A549 (cell line): Measurements from ENCODE around the gene ZNF280B.

Source experiments
- CHD2 ChIP-seq: fragments of 150-350 bp; IDR thresholded peaks from 2 replicates; pipeline ENCODE4 v1.6.1; 2014; ENCODE audit warnings: low read length; ENCODE audit not compliant: partially characterized antibody
- CTCF ChIP-seq: fragments of >200 bp; sonication (Bioruptor Twin); formaldehyde crosslinking; IDR thresholded peaks from 3 replicates; pipeline ENCODE4 v1.5.1; 2016
- EP300 ChIP-seq, 2 experiments: fragments of >200 bp; sonication (Bioruptor Twin); formaldehyde crosslinking; IDR thresholded peaks; 2 replicates in 1 of 2; 3 replicates in 1 of 2; pipeline ENCODE4 v1.6.1; 2016 to 2017
- ESRRA ChIP-seq: fragments of 150-350 bp; IDR thresholded peaks from 2 replicates; pipeline ENCODE4 v1.6.1; 2014; ENCODE audit warnings: mild to moderate bottlenecking, low read length, borderline replicate concordance
- JUN ChIP-seq, 2 experiments: fragments of >200 bp; sonication (Bioruptor Twin); formaldehyde crosslinking; IDR thresholded peaks; 2 replicates in 1 of 2; 3 replicates in 1 of 2; pipeline ENCODE4 v1.6.1; 2016 to 2017
- MAZ ChIP-seq: fragments of 150-350 bp; IDR thresholded peaks from 2 replicates; pipeline ENCODE4 v1.6.1; 2014; ENCODE audit warnings: antibody characterized with exemption, low read depth, low read length, borderline replicate concordance
- MYC ChIP-seq: IDR thresholded peaks from 2 replicates; pipeline ENCODE4 v1.6.1; 2012; ENCODE audit warnings: mild to moderate bottlenecking, inconsistent platforms, low read length, improper control_type of control experiment, borderline replicate concordance
- POLR2A ChIP-seq: IDR thresholded peaks from 2 replicates; pipeline ENCODE4 v1.6.1; 2012; ENCODE audit warnings: mild to moderate bottlenecking, low read length
- REST ChIP-seq: fragments of 200-600 bp; sonication (generic); IDR thresholded peaks from 2 replicates; pipeline ENCODE4 v1.6.1; 2016; ENCODE audit warnings: antibody characterized with exemption, mild to moderate bottlenecking, moderate library complexity
- ZFP36 ChIP-seq: fragments of 450-650 bp; IDR thresholded peaks from 2 replicates; pipeline ENCODE4 v1.6.1; 2014; ENCODE audit warnings: borderline replicate concordance; ENCODE audit not compliant: partially characterized antibody

GRCh38 chr22:22546490-22546889 is 37.9 kb upstream of the ZNF280B start:
- TF ChIP-seq MYC (no peak), ESRRA (no peak), CTCF (no peak), EP300 (IDR thresholded peaks at IDR 0.05) (no peak), REST (no peak), POLR2A (no peak), JUN (IDR thresholded peaks at IDR 0.05) (no peak), CHD2 (no peak), ZFP36 (no peak), MAZ (no peak)
